Panc1 (cell line): ENCODE results near the gene HJURP. TPM values are rescaled to one million over a fixed set of nuclear protein-coding genes. Genes with fewer than 3 reads are reported as not detected.

Experiments used
- ATAC-seq: fragments of 200-7000 bp; cut with Tn5 transposase; 2 replicates; pipeline ENCODE4 v1.9.1; 2020; ENCODE audit warnings: mild to moderate bottlenecking, moderate library complexity
- BruUV-seq: library from RNA; stranded (reverse); fragments of 400-500 nt; replicated peaks from 2 replicates; lab custom pipeline; 2021; lab: Mats Ljungman, UMichigan
- CTCF ChIA-PET: fragments of 300-600 bp; sonication (Branson Sonifier 250); formaldehyde crosslinking; loops from one replicate; lab custom pipeline; 2022; ENCODE audit warnings: antibody characterized with exemption; lab: Charles Lee
- POLR2A ChIA-PET: fragments of 300-600 bp; sonication (Branson Sonifier 250); formaldehyde crosslinking; loops from one replicate; lab custom pipeline; 2022; ENCODE audit warnings: antibody characterized with exemption; lab: Charles Lee
- DNase-seq: peaks from one replicate; pipeline ENCODE4 v3.0.0-alpha.2; 2010; ENCODE audit warnings: low read depth, low spot score
- H3K27ac ChIP-seq: 2 replicates; pipeline ENCODE4 v1.5.1; 2011; ENCODE audit warnings: mild to moderate bottlenecking, low read length, inconsistent platforms
- H3K27me3 ChIP-seq: fragments of 200-500 bp; sonication (Bioruptor generic); 2 replicates; pipeline ENCODE4 v1.6.0; 2014; ENCODE audit warnings: low read length, inconsistent platforms; ENCODE audit not compliant: control insufficient read depth, insufficient read depth
- H3K36me3 ChIP-seq: fragments of 200-500 bp; sonication (Bioruptor generic); 2 replicates; pipeline ENCODE4 v1.5.1; 2014; ENCODE audit warnings: inconsistent platforms, mild to moderate bottlenecking, low read length, moderate library complexity; ENCODE audit not compliant: control insufficient read depth, insufficient read depth
- H3K4me1 ChIP-seq: 2 replicates; pipeline ENCODE4 v1.5.1; 2011; ENCODE audit warnings: inconsistent platforms, mild to moderate bottlenecking, low read length, moderate library complexity; ENCODE audit not compliant: control insufficient read depth, insufficient read depth
- H3K4me3 ChIP-seq, 2 experiments: 2 replicates each; pipeline ENCODE4 v1.5.1; 2011 to 2012; ENCODE audit warnings: low read depth in 2 of 2, low read length in 2 of 2, mild to moderate bottlenecking in 2 of 2, inconsistent platforms in 1 of 2, moderate library complexity in 1 of 2
- H3K9me3 ChIP-seq: fragments of 200-500 bp; sonication (Bioruptor generic); 2 replicates; pipeline ENCODE4 v1.5.1; 2014; ENCODE audit warnings: low read depth, mild to moderate bottlenecking, inconsistent platforms, low read length, moderate library complexity; ENCODE audit not compliant: control insufficient read depth, insufficient read depth
- CTCF ChIP-seq: fragments of 450-650 bp; IDR thresholded peaks from 2 replicates; pipeline ENCODE4 v1.5.1; 2017; ENCODE audit warnings: mild to moderate bottlenecking
- POLR2AphosphoS5 ChIP-seq: IDR thresholded peaks from 2 replicates; pipeline ENCODE4 v1.6.1; 2012; ENCODE audit warnings: mild to moderate bottlenecking, low read depth, low read length, moderate library complexity
- SIN3A ChIP-seq: IDR thresholded peaks from 2 replicates; pipeline ENCODE4 v1.6.1; 2012; ENCODE audit warnings: low read depth, mild to moderate bottlenecking, low read length, moderate library complexity, borderline replicate concordance; ENCODE audit not compliant: insufficient read depth
- TCF7L2 ChIP-seq: IDR thresholded peaks from 2 replicates; pipeline ENCODE4 v1.6.1; 2011; ENCODE audit warnings: mild to moderate bottlenecking, low read depth, low read length, inconsistent platforms
- in situ Hi-C: cut with HindIII; loops from 2 replicates; pipeline ENCODE4 v1.10.0; 2016; ENCODE audit warnings: low sequenced_read_pairs, low pct_unique_long_range_greater_than_20kb
- intact Hi-C: fragments of 100-400 bp; cut with micrococcal nuclease; formaldehyde crosslinking; loops from one replicate; pipeline ENCODE4 v1.10.0; 2022; ENCODE audit not compliant: unreplicated experiment
- total RNA-seq: library from RNA; stranded (reverse); gene quantifications from one replicate; pipeline ENCODE4 v1.2.1, GENCODE V29; 2021; ENCODE audit not compliant: unreplicated experiment
- TF ChIP-seq, protein P1 (sequence below), 2 experiments: IDR thresholded peaks; 2 replicates each; pipeline ENCODE4 v1.6.1; 2011 to 2012; ENCODE audit warnings: low read depth in 2 of 2, control low read depth in 1 of 2, low read length in 1 of 2, mild to moderate bottlenecking in 1 of 2, moderate library complexity in 1 of 2; ENCODE audit not compliant: insufficient read depth in 1 of 2

HJURP gene
- total RNA-seq, 1 experiment from 2014 or later: 87.0 TPM

GRCh38 chr2:233867993-233868532, 13.7 kb upstream of the HJURP start, which contains the start of gene MSL3B:
MSL3B (minus strand) TSS chr2:233868386.
- ChIA-PET POLR2A (no interaction called here), CTCF (interaction anchor here (1.0 kb wide), 1 partner anchor 10 kb away, joined by 3 read pairs; no protein-coding TSS in a partner anchor)
- no TSS peak for BruUV-seq
- intact Hi-C loops (no loop called here), in situ Hi-C loops (no loop called here)
- peak within 1 kb of the TSS; percentile 85 for H3K27ac ChIP-seq
- no peaks in the 10 kb centered on the region for H3K27me3 ChIP-seq
- DNase-seq (no peak), ATAC-seq (peak; percentile 93)
- H3K9me3 ChIP-seq: peaks cover 28% of the 10 kb centered on the region; the same call in 1 of the 2 replicates
- TF ChIP-seq CTCF: no peak
- TF ChIP-seq TCF7L2: peak; percentile 44; the same call in 1 of the 2 replicates
- TF ChIP-seq, protein P1, sequence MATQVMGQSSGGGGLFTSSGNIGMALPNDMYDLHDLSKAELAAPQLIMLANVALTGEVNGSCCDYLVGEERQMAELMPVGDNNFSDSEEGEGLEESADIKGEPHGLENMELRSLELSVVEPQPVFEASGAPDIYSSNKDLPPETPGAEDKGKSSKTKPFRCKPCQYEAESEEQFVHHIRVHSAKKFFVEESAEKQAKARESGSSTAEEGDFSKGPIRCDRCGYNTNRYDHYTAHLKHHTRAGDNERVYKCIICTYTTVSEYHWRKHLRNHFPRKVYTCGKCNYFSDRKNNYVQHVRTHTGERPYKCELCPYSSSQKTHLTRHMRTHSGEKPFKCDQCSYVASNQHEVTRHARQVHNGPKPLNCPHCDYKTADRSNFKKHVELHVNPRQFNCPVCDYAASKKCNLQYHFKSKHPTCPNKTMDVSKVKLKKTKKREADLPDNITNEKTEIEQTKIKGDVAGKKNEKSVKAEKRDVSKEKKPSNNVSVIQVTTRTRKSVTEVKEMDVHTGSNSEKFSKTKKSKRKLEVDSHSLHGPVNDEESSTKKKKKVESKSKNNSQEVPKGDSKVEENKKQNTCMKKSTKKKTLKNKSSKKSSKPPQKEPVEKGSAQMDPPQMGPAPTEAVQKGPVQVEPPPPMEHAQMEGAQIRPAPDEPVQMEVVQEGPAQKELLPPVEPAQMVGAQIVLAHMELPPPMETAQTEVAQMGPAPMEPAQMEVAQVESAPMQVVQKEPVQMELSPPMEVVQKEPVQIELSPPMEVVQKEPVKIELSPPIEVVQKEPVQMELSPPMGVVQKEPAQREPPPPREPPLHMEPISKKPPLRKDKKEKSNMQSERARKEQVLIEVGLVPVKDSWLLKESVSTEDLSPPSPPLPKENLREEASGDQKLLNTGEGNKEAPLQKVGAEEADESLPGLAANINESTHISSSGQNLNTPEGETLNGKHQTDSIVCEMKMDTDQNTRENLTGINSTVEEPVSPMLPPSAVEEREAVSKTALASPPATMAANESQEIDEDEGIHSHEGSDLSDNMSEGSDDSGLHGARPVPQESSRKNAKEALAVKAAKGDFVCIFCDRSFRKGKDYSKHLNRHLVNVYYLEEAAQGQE (IDR thresholded peaks at IDR 0.05; ENCODE audit: insufficient read depth in 1 of 2, low read depth in 2 of 2, low read length in 1 of 2): no peak
- peak; percentile 64; the same call in 1 of the 2 replicates for TF ChIP-seq POLR2AphosphoS5
- TF ChIP-seq SIN3A: no peak
- H3K36me3 ChIP-seq: no peaks in the 10 kb centered on the region; the same call in 1 of the 2 replicates
- peak within 1 kb of the TSS; percentile 48 to 78 for H3K4me3 ChIP-seq
- H3K4me1 ChIP-seq: peaks cover 3% of the 10 kb centered on the region; the same call in 1 of the 2 replicates

DNA sequence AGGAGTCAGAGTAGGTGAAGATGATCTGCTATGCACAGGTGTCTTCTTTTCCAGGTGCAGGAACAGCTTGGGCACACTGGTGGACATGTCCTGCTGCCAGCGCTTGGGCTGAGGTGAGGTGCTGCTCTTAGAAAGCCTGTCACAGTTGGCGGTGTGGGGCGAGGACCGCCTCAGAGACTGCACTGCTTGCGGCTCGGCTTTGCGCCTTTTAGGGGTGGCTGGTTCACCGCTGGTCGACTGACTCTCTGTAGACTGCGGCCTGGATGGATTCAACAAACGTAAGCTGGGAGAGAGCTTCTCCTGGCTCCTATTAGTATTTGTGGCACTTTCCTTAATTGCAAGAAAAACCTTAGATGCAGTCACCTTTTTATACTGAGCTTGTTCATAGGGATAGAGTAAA, 12.1 kb upstream of the HJURP start:
- CTCF ChIA-PET: no interaction called here
- intact Hi-C loops: no loop called here
- in situ Hi-C loops: no loop called here

More for the DNA sequence above, 12.1 kb upstream of the HJURP start:
- Histone ChIP-seq H3K27ac (0 out of 2 replicates have a peak overlapping the region, but pooled peaks have one; percentile 23), H3K9me3 (peaks cover 28% of the 10 kb centered on the region; the same call in 1 of the 2 replicates), H3K4me1 (peaks cover 3% of the 10 kb centered on the region; the same call in 1 of the 2 replicates), H3K4me3 (no peak overlapping the region), H3K36me3 (no peaks in the 10 kb centered on the region; the same call in 1 of the 2 replicates), H3K27me3 (no peaks in the 10 kb centered on the region)
- DNase-seq (no peak), ATAC-seq (no peak)
- POLR2A ChIA-PET: interaction anchor here (0.6 kb wide), 1 partner anchor 34 kb away, joined by 8 read pairs; no protein-coding TSS in a partner anchor
- TF ChIP-seq TCF7L2 (no peak), SIN3A (no peak), POLR2AphosphoS5 (no peak), CTCF (no peak)
- TF ChIP-seq, protein P1 (IDR thresholded peaks at IDR 0.05; ENCODE audit: insufficient read depth in 1 of 2, low read depth in 2 of 2, low read length in 1 of 2): no peak
- BruUV-seq: no TSS peak
